C4-2B (cell line): ENCODE results near the gene RAB6B.

Source experiments
- CTCF ChIP-seq: fragments of 450-650 bp; conservative IDR thresholded peaks from 2 replicates; pipeline ENCODE4 v1.5.1; 2017; ENCODE audit warnings: mild to moderate bottlenecking
- ZFX ChIP-seq: fragments of 450-650 bp; IDR thresholded peaks from 2 replicates; pipeline ENCODE4 v1.6.1; 2017

- no peak for TF ChIP-seq CTCF
- no peak for TF ChIP-seq ZFX
Observed at GRCh38 chr3:133884887-133885711, 10.6 kb downstream of the RAB6B start.
